Endothelial cell of umbilical vein (primary cell): ENCODE data around the gene TRERF1. TPM values are rescaled to one million over a fixed set of nuclear protein-coding genes. Genes with fewer than 3 reads are reported as not detected.

ENCODE experiments used
- BruUV-seq: library from RNA; stranded (reverse); fragments of 400-500 nt; replicated peaks from 2 replicates; lab custom pipeline; 2021; lab: Mats Ljungman, UMichigan
- CTCF ChIA-PET: fragments of 300-600, 350-600 bp; sonication (Branson Sonifier 250); formaldehyde crosslinking; loops from one replicate; lab custom pipeline; 2021; ENCODE audit warnings: antibody characterized with exemption, inconsistent platforms; lab: Charles Lee
- POLR2A ChIA-PET: fragments of 300-600, 350-600 bp; sonication (Branson Sonifier 250); formaldehyde crosslinking; loops from one replicate; lab custom pipeline; 2021; ENCODE audit warnings: antibody characterized with exemption, inconsistent platforms; lab: Charles Lee
- DNase-seq: peaks from one replicate; pipeline ENCODE4 v3.0.0-alpha.2; 2011; ENCODE audit warnings: low read depth, low spot score
- FAIRE-seq: peaks from 2 replicates; lab custom pipeline; 2011; peaks lifted over from hg19 to GRCh38; lab: Jason Lieb, UNC
- H2AFZ ChIP-seq: 2 replicates; pipeline ENCODE4 v1.6.0; 2012; ENCODE audit warnings: low read depth, low read length, control low read depth, inconsistent platforms
- H3K27ac ChIP-seq: 2 replicates; pipeline ENCODE4 v1.5.1; 2011; ENCODE audit warnings: low read depth, mild to moderate bottlenecking, control low read depth, low read length, moderate library complexity; ENCODE audit not compliant: insufficient read depth
- H3K27me3 ChIP-seq, 2 experiments: 2 replicates each; pipeline versions ENCODE4 v1.6.0 to v1.6.1; 2011; ENCODE audit warnings: low read length in 2 of 2, mixed read lengths in 1 of 2; ENCODE audit not compliant: control insufficient read depth in 2 of 2, insufficient read depth in 2 of 2
- H3K36me3 ChIP-seq, 2 experiments: 2 replicates in 1 of 2; 3 replicates in 1 of 2; pipeline ENCODE4 v1.5.1; 2011; ENCODE audit warnings: low read length in 2 of 2, mild to moderate bottlenecking in 1 of 2, moderate library complexity in 1 of 2; ENCODE audit not compliant: control insufficient read depth in 2 of 2, insufficient read depth in 2 of 2; ENCODE audit errors: extremely low read depth in 1 of 2
- H3K4me1 ChIP-seq: 3 replicates; pipeline ENCODE4 v1.5.1; 2011; ENCODE audit warnings: mild to moderate bottlenecking, low read length; ENCODE audit not compliant: control insufficient read depth, insufficient read depth; ENCODE audit errors: extremely low read depth
- H3K4me2 ChIP-seq: 2 replicates; pipeline ENCODE4 v1.6.1; 2011; ENCODE audit warnings: low read length, control low read depth, mixed read lengths; ENCODE audit not compliant: insufficient read depth
- H3K4me3 ChIP-seq, 3 experiments: fragments of 200-600 bp in 1 of 3; sonication (generic), shearing (Covaris generic) in 1 of 3; replicated peaks in 1 of 3; 2 replicates each; pipeline ENCODE4 v1.5.1; 2011 to 2016; ENCODE audit warnings: control low read depth in 3 of 3, low read length in 3 of 3, mild to moderate bottlenecking in 2 of 3, inconsistent platforms in 1 of 3, low read depth in 1 of 3, moderate library complexity in 1 of 3; ENCODE audit not compliant: insufficient read depth in 1 of 3
- H3K79me2 ChIP-seq: 2 replicates; pipeline ENCODE4 v1.6.0; 2012; ENCODE audit warnings: low read length, inconsistent platforms; ENCODE audit not compliant: control insufficient read depth, insufficient read depth
- H3K9ac ChIP-seq: replicated peaks from 2 replicates; pipeline ENCODE3; 2011; ENCODE audit warnings: low read length, control low read depth; ENCODE audit not compliant: insufficient read depth; ENCODE audit errors: extremely low read depth
- H3K9me1 ChIP-seq: replicated peaks from 3 replicates; pipeline ENCODE4 v1.6.0; 2011; ENCODE audit warnings: mild to moderate bottlenecking, low read length; ENCODE audit not compliant: control insufficient read depth, insufficient read depth; ENCODE audit errors: extremely low read depth
- H3K9me3 ChIP-seq: replicated peaks from 2 replicates; pipeline ENCODE4 v1.5.1; 2012; ENCODE audit warnings: low read length, inconsistent platforms; ENCODE audit not compliant: control insufficient read depth, insufficient read depth
- H4K20me1 ChIP-seq: replicated peaks from 2 replicates; pipeline ENCODE3; 2011; ENCODE audit warnings: mild to moderate bottlenecking, low read length; ENCODE audit not compliant: control insufficient read depth, insufficient read depth; ENCODE audit errors: extremely low read depth
- EZH2 ChIP-seq: IDR thresholded peaks from 2 replicates; pipeline ENCODE4 v1.6.1; 2012; ENCODE audit warnings: borderline replicate concordance, low read depth, mild to moderate bottlenecking, moderate library complexity, low read length, inconsistent platforms; ENCODE audit not compliant: severe bottlenecking
- FOS ChIP-seq: IDR thresholded peaks from 2 replicates; pipeline ENCODE4 v1.6.1; 2011; ENCODE audit warnings: mild to moderate bottlenecking, low read length, moderate library complexity, borderline replicate concordance; ENCODE audit not compliant: insufficient read depth
- GATA2 ChIP-seq: IDR thresholded peaks from 2 replicates; pipeline ENCODE4 v1.7.0; 2011; ENCODE audit warnings: low read depth, mild to moderate bottlenecking, moderate library complexity, mixed read lengths, low read length; ENCODE audit not compliant: insufficient read length, insufficient read depth
- JUN ChIP-seq: IDR thresholded peaks from 2 replicates; pipeline ENCODE4 v1.6.1; 2011; ENCODE audit warnings: borderline replicate concordance, low read depth; ENCODE audit not compliant: insufficient read length, insufficient read depth
- MYC ChIP-seq: IDR thresholded peaks from one replicate; pipeline ENCODE4 v1.6.1; 2011; ENCODE audit warnings: mild to moderate bottlenecking, low read depth, low read length
- POLR2A ChIP-seq: IDR thresholded peaks from 2 replicates; pipeline ENCODE4 v1.6.1; 2012; ENCODE audit warnings: low read depth, mild to moderate bottlenecking, control low read depth, low read length
- POLR2AphosphoS5 ChIP-seq: IDR thresholded peaks from 2 replicates; pipeline ENCODE4 v1.6.1; 2012; ENCODE audit warnings: low read depth, mild to moderate bottlenecking, control low read depth, low read length, moderate library complexity; ENCODE audit not compliant: insufficient read depth
- dilution Hi-C: fragments of 300-500 bp; cut with MboI; formaldehyde crosslinking; loops from one replicate; pipeline ENCODE4 v1.15.0; 2019; ENCODE audit warnings: low sequenced_read_pairs; ENCODE audit not compliant: extremely low pct_ligation_motif_present
- intact Hi-C: fragments of 100-400 bp; cut with micrococcal nuclease; formaldehyde crosslinking; loops from one replicate; pipeline ENCODE4 v1.10.0; 2022
- polyA plus RNA-seq, 4 experiments: library from polyadenylated mRNA; depleted of rRNA in 3 of 4; stranded (reverse) in 3 of 4; unstranded in 1 of 4; fragments of >200 nt; gene quantifications; 2 replicates each; pipeline versions ENCODE4 v1.2.1 to v1.2.3, GENCODE V29; 2011 to 2012; ENCODE audit warnings: missing spikeins in 1 of 4
- total RNA-seq: library from RNA; stranded (reverse); gene quantifications from 2 replicates; pipeline ENCODE4 v1.2.3, GENCODE V29; 2021
- TF ChIP-seq, protein P1 (sequence below): IDR thresholded peaks from 2 replicates; pipeline ENCODE4 v1.6.1; 2011; ENCODE audit not compliant: insufficient read depth, insufficient read length
- TF ChIP-seq, protein P2 (sequence below), 2 donors: IDR thresholded peaks; 1 replicate in 1 of 2; 2 replicates in 1 of 2; pipeline ENCODE4 v1.5.1; 2011; ENCODE audit warnings: low read length in 2 of 2, mild to moderate bottlenecking in 2 of 2, moderate library complexity in 2 of 2, control low read depth in 1 of 2, inconsistent platforms in 1 of 2, low read depth in 1 of 2; ENCODE audit not compliant: insufficient read depth in 1 of 2; ENCODE audit errors: extremely low read depth in 1 of 2

The TRERF1 gene
- total and polyA plus RNA-seq, 2 donors (not counting 3 experiments of a cell fraction or from before 2014, with no cell fraction given): 0.73 to 5.5 TPM

DNA sequence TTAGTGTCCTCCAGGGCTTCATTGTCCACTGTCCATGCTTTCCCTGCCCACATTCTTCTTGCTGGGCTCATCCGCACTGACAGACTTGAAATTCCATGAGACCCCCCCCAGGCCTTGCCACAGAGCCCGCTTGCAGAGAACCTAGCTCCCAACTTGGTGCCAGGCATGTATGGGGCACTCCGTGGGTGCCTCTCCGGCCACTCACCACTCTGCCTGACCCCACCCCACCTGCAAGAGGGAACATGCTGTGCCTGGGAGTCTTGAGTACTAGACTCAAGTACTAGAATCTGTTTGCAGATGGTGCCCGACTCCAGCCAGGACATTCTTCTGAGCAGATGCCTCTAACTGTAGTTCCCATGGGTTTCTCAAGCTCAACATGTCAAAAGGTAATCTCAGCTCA, 47.9 kb downstream of the TRERF1 start:
- Histone ChIP-seq H4K20me1 (no peaks in the 10 kb centered on the region), H2AFZ (no peak overlapping the region)
- intact Hi-C loops: no loop called here

More for the DNA sequence above, 47.9 kb downstream of the TRERF1 start:
- no peaks in the 10 kb centered on the region for H3K9me3 ChIP-seq
- no peak for FAIRE-seq
- H3K79me2 ChIP-seq: no peaks in the 10 kb centered on the region
- H3K27me3 ChIP-seq: no peaks in the 10 kb centered on the region
- H3K36me3 ChIP-seq: no peaks in the 10 kb centered on the region
- H3K27ac ChIP-seq: no peak overlapping the region
- no peak overlapping the region for H3K4me2 ChIP-seq
- TF ChIP-seq FOS (no peak), MYC (no peak), JUN (no peak), GATA2 (no peak), POLR2A (no peak), POLR2AphosphoS5 (no peak), EZH2 (no peak)
- TF ChIP-seq, protein P1, sequence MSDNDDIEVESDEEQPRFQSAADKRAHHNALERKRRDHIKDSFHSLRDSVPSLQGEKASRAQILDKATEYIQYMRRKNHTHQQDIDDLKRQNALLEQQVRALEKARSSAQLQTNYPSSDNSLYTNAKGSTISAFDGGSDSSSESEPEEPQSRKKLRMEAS: no peak
- TF ChIP-seq, protein P2, sequence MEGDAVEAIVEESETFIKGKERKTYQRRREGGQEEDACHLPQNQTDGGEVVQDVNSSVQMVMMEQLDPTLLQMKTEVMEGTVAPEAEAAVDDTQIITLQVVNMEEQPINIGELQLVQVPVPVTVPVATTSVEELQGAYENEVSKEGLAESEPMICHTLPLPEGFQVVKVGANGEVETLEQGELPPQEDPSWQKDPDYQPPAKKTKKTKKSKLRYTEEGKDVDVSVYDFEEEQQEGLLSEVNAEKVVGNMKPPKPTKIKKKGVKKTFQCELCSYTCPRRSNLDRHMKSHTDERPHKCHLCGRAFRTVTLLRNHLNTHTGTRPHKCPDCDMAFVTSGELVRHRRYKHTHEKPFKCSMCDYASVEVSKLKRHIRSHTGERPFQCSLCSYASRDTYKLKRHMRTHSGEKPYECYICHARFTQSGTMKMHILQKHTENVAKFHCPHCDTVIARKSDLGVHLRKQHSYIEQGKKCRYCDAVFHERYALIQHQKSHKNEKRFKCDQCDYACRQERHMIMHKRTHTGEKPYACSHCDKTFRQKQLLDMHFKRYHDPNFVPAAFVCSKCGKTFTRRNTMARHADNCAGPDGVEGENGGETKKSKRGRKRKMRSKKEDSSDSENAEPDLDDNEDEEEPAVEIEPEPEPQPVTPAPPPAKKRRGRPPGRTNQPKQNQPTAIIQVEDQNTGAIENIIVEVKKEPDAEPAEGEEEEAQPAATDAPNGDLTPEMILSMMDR (IDR thresholded peaks at IDR 0.05; ENCODE audit: extremely low read depth in 1 of 2, insufficient read depth in 1 of 2, low read depth in 1 of 2, low read length in 2 of 2): no peak
- H3K4me1 ChIP-seq: peaks cover 8% of the 10 kb centered on the region
- no TSS peak for BruUV-seq
- POLR2A ChIA-PET: no interaction called here
- dilution Hi-C loops: no loop called here
- DNase-seq: no peak
- H3K9me1 ChIP-seq: no peaks in the 10 kb centered on the region
- CTCF ChIA-PET: interaction anchor here (0.7 to 1.4 kb wide), 5 partner anchors 12 to 173 kb away, joined by 3 to 6 read pairs (median 3); partner anchors contain the start of gene TRERF1
- H3K9ac ChIP-seq: no peak overlapping the region
- H3K4me3 ChIP-seq: no peak overlapping the region
